HG03521 (cell line): ENCODE results near the gene DAPK1.

Experiments
- ATAC-seq: cut with Tn5 transposase; IDR thresholded peaks from one replicate; pipeline ENCODE4 v1.9.1; 2021; ENCODE audit warnings: mild to moderate bottlenecking, moderate library complexity; ENCODE audit not compliant: unreplicated experiment

Gene DAPK1

GRCh38 chr9:87497604-87498045, at the start of gene DAPK1:
DAPK1 (plus strand) TSS chr9:87497867; CDS start chr9:87499078, 1,211 bp downstream.
- peak; percentile 42 for ATAC-seq

GRCh38 chr9:87451149-87451548, 46.5 kb upstream of the DAPK1 start:
- no peak for ATAC-seq

DNA sequence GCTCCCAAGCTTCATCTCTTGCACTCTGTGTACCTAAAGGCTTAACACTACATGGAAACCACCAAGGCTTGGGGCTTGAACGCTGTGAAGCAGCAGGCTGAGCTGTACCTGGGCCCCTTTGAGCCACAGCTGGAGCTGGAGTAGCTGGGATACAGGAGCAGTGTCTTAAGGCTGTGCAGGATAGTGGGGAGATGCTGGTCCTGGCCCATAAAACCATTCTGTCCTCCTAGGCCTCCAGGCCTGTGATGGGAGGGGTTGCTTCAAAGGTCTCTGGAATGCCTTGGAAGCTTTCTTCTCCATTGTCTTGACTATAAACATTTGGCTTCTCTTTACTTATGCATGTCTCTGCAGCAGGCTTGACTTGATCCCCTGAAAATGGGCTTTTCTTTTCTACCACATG, 42.3 kb upstream of the DAPK1 start:
- no peak for ATAC-seq

GRCh38 chr9:87461256-87461655, 36.4 kb upstream of the DAPK1 start:
- no peak for ATAC-seq

GRCh38 chr9:87464110-87464991, 33.3 kb upstream of the DAPK1 start:
- ATAC-seq = peak; percentile 62

- ATAC-seq = no peak
Measured at GRCh38 chr9:87464992-87465378, 32.7 kb upstream of the DAPK1 start.

GRCh38 chr9:87465816-87466215, 31.9 kb upstream of the DAPK1 start:
- no peak for ATAC-seq

GRCh38 chr9:87467187-87467586, 30.5 kb upstream of the DAPK1 start:
- ATAC-seq = no peak

- ATAC-seq = no peak
Measured at GRCh38 chr9:87469793-87470465, 27.7 kb upstream of the DAPK1 start.

- no peak for ATAC-seq
Measured at GRCh38 chr9:87471746-87472145, 25.9 kb upstream of the DAPK1 start.

- ATAC-seq = no peak
Measured at GRCh38 chr9:87475463-87475862, 22.2 kb upstream of the DAPK1 start.

DNA sequence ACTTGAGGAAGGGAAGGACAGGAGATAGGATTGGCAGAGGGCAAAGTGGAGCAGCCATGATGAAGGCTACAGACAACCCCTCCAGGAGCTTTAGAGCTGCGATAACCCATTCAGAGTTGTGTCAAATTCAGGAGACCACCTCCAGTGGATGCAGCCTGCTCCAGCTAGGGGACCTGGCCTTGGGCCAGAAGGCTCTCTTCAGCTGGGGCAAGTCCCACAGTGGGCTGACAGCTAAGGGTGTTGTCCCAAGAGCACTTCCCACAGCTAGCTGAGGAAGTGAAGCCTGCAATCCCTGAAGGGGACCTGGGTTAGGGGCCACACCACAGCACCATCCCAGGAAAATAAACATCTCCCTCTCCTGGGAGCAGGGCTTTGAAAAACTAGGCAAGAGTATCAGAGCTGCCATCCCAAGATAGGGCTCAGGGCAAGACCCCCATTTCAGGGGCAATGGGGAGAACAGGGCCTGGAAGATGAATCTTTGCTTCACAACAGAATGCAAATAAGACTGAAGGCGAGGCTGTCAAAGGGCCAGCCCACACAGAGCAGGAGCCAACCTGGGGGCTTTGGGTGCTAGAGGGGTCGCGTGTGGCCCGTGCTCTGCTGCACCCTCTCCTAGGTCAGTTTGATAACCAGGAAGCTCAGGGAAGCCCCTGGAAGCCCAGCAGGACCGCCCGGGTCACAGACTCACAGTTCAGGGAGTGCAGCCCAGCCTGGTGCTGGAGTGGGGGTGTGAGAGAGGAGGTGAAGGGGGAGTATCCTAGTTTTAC, 19.3 kb upstream of the DAPK1 start:
- ATAC-seq = no peak

DNA sequence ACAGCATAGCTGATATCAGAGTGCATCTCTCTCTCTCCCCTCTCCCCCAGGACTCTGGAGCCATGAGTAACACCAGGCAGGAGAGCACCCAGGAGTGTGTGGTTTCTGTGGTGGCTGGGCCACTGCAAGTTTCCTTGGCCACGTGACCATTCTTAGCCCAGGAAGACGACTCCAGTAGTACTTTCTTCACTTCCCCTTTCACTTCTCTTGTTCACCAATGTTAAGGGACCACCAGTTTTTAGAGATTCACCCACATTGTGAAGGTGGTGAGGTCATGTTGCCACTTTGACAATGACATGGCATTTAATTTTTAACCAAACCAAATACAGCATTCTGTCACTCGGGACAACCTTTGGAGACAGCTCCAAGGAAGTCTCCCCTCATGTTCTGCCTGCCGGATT, 17.9 kb upstream of the DAPK1 start:
- peak; percentile 78 for ATAC-seq

DNA sequence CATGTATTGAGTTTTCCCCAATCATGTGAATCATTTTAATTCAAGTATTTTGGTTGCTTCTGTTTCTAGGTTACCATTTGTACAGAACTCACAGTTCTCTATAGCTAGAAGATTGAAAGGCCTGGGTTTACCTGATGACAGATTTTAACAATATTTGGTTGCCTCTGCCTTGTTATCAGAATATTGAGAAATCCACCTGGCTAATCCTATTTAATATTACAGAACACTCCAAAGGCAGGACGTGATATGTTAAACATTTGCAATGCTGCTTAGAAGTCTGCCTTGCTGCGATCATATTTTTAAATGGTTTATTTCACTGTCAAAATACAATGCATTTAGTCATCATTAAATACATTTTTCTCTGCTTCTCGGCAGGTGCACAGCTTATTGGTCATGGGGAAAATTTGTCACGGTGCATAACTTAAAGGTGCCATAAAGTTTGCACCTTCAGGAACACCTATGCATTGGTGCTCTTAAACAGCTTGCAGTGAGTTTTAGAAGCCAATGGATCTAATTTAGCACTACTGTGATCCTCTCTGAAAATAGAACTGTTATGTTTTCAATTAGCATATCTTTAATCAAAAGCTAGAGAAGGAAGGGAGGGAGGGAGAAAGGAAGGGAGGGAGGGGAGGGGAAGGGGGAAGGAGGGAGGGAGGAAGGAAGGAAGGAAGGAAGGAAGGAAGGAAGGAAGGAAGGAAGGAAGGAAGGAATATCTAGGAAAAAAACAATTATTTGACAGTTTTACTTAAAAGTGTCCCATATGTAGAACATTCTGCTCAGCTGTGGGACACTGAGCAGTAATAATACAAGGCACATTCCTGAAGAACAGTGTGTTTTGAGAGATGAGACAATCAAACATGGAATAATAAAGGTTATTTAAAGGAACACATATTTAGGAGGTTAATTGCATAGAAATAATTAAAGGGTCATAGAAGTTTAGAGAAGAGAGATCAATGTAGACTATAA, 15.5 kb upstream of the DAPK1 start:
- no peak for ATAC-seq

- ATAC-seq = no peak
Measured at GRCh38 chr9:87490225-87490624, 7.4 kb upstream of the DAPK1 start.

GRCh38 chr9:87490907-87491306, 6.8 kb upstream of the DAPK1 start:
- no peak for ATAC-seq

- no peak for ATAC-seq
Measured at GRCh38 chr9:87491523-87491922, 6.1 kb upstream of the DAPK1 start.

GRCh38 chr9:87492642-87493041, 5.0 kb upstream of the DAPK1 start:
- no peak for ATAC-seq

- ATAC-seq = no peak
Measured at GRCh38 chr9:87494970-87495471, 2.6 kb upstream of the DAPK1 start.

DNA sequence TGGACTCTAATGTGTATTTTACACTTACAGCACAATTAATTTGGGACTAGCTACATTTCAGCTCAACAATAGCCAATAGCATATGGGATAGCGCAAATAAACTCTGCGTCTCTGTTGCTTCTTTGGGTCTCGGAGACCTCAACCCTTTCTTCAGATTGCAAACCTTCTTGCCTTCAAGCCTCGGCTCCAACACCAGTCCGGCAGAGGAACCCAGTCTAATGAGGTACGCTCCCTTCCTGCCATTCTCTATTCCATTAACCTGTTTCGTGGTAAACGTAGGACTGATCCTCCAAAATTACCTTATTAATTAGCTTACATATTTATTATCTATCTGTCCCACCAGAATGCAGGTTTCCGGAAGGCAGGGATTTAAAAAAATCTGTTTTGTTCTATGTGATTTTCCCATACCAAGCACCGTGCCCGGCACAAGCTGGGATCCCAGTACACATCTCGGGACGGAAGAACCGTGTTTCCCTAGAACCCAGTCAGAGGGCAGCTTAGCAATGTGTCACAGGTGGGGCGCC, 525 bp upstream of the DAPK1 start:
- ATAC-seq = no peak
